Measurements from ENCODE around the gene SPRTN. TPM values are rescaled to one million over a fixed set of nuclear protein-coding genes. Genes with fewer than 3 reads are reported as not detected.

SPRTN gene
- total and polyA plus RNA-seq, 12 donors: 3.9 to 18.5 (median 11.0) TPM

- intact Hi-C loops (cut with DNase I): loop anchor here in 1 of 2 donors (10.0 kb wide), 1 partner anchor 260 kb away; no protein-coding TSS in a partner anchor
- Histone ChIP-seq H3K9me3 (replicated peaks in 1 of 3) (no peaks in the 10 kb centered on the region), H3K27me3 (no peaks in the 10 kb centered on the region), H3K36me3 (replicated peaks in 1 of 2) (no peaks in the 10 kb centered on the region), H3K4me1 (replicated peaks in 1 of 2) (peaks cover 42 to 55% of the 10 kb centered on the region in 2 donors), H3K4me3 (peak overlapping the region in 1 of 4 donors; percentile 90), H3K27ac (no peak overlapping the region)
- no peak for TF ChIP-seq POLR2A (IDR thresholded peaks at IDR 0.05)
- no peak for TF ChIP-seq CTCF (IDR thresholded peaks at IDR 0.05)
- 83 to 88% (median 83%) methylated on average over 6 of the region's 6 CpGs for WGBS, 4 donors
- DNase-seq: no peak
Observed at GRCh38 chr1:231334952-231335351, 3.1 kb upstream of the SPRTN start.

GRCh38 chr1:231335663-231336602 lies 2.2 kb upstream of the SPRTN start:
- no peak for TF ChIP-seq CTCF (IDR thresholded peaks at IDR 0.05)
- no peak for TF ChIP-seq POLR2A (IDR thresholded peaks at IDR 0.05)
- 60 to 78% (median 68%) methylated on average over 18 to 21 of the region's 21 CpGs for WGBS, 4 donors
- DNase-seq: no peak
- no peak overlapping the region for H3K27ac ChIP-seq
- H3K27me3 ChIP-seq: no peaks in the 10 kb centered on the region
- no peaks in the 10 kb centered on the region for H3K36me3 ChIP-seq (replicated peaks in 1 of 2)
- peaks cover 42 to 55% of the 10 kb centered on the region in 2 donors for H3K4me1 ChIP-seq (replicated peaks in 1 of 2)
- no peaks in the 10 kb centered on the region for H3K9me3 ChIP-seq (replicated peaks in 1 of 3)
- peak overlapping the region in 2 of 4 donors; percentile 71 to 90 for H3K4me3 ChIP-seq
- intact Hi-C loops (cut with DNase I): loop anchor here in 1 of 2 donors (10.0 kb wide), 1 partner anchor 259 kb away; no protein-coding TSS in a partner anchor

GRCh38 chr1:231337043-231337471 lies 1.0 kb upstream of the SPRTN start:
- WGBS, 4 donors: 0 to 9% (median 2%) methylated on average over 2 to 32 of the region's 32 CpGs
- no peak for TF ChIP-seq CTCF (IDR thresholded peaks at IDR 0.05)
- TF ChIP-seq POLR2A (IDR thresholded peaks at IDR 0.05): no peak
- Histone ChIP-seq H3K27me3 (no peaks in the 10 kb centered on the region), H3K27ac (peak overlapping the region; percentile 94 to 97 (median 95)), H3K4me1 (replicated peaks in 1 of 2) (peaks cover 42 to 55% of the 10 kb centered on the region in 2 donors), H3K4me3 (peak overlapping the region; percentile 67 to 90 (median 70)), H3K9me3 (replicated peaks in 1 of 3) (no peaks in the 10 kb centered on the region), H3K36me3 (replicated peaks in 1 of 2) (no peaks in the 10 kb centered on the region)
- intact Hi-C loops (cut with DNase I): loop anchor here in 1 of 2 donors (10.0 kb wide), 1 partner anchor 258 kb away; no protein-coding TSS in a partner anchor
- DNase-seq: peak in 2 of 7 donors; percentile 34 to 46

All from adrenal gland (tissue), 12 donors.